Endodermal cell (in vitro differentiated cells): ENCODE measurements around the gene MYRIP. TPM values are rescaled to one million over a fixed set of nuclear protein-coding genes. Genes with fewer than 3 reads are reported as not detected.

Source experiments
- DNase-seq: peaks from one replicate; pipeline ENCODE4 v3.0.0-alpha.2; 2017
- H3K27ac ChIP-seq: 2 replicates; pipeline ENCODE4 v1.5.1; 2013; ENCODE audit warnings: mild to moderate bottlenecking, low read depth, low read length, moderate library complexity
- H3K27me3 ChIP-seq: 2 replicates; pipeline ENCODE4 v1.6.1; 2013; ENCODE audit warnings: mild to moderate bottlenecking, low read length, moderate library complexity; ENCODE audit not compliant: insufficient read depth, control insufficient read depth, poor library complexity, severe bottlenecking
- H3K36me3 ChIP-seq: 2 replicates; pipeline ENCODE4 v1.7.0; 2013; ENCODE audit warnings: mild to moderate bottlenecking, low read length, moderate library complexity; ENCODE audit not compliant: control insufficient read depth, insufficient read depth
- H3K4me1 ChIP-seq: one replicate; pipeline ENCODE4 v1.7.0; 2013; ENCODE audit warnings: low read length; ENCODE audit not compliant: control insufficient read depth, insufficient read depth
- H3K4me3 ChIP-seq: 2 replicates; pipeline ENCODE4 v1.5.1; 2013; ENCODE audit warnings: mild to moderate bottlenecking, low read length, moderate library complexity
- H3K9ac ChIP-seq: 2 replicates; pipeline ENCODE4 v1.6.1; 2013; ENCODE audit warnings: mild to moderate bottlenecking, low read length, moderate library complexity; ENCODE audit not compliant: poor library complexity, severe bottlenecking; ENCODE audit errors: extremely low read depth
- H3K9me3 ChIP-seq: 2 replicates; pipeline ENCODE4 v1.6.1; 2013; ENCODE audit warnings: mild to moderate bottlenecking, low read length, moderate library complexity; ENCODE audit not compliant: control insufficient read depth
- H3K27ac Mint-ChIP-seq: 2 replicates; pipeline ENCODE4 v1.8.0; 2020; ENCODE audit warnings: mixed read lengths
- H3K27me3 Mint-ChIP-seq: 2 replicates; pipeline ENCODE4 v1.8.0; 2021; ENCODE audit warnings: mild to moderate bottlenecking, mixed read lengths; ENCODE audit not compliant: insufficient read depth
- H3K36me3 Mint-ChIP-seq: 2 replicates; pipeline ENCODE4 v1.8.0; 2020; ENCODE audit warnings: low read depth, mixed read lengths
- H3K4me1 Mint-ChIP-seq: 2 replicates; pipeline ENCODE4 v1.8.0; 2020; ENCODE audit warnings: mixed read lengths
- H3K4me3 Mint-ChIP-seq: 2 replicates; pipeline ENCODE4 v1.8.0; 2020; ENCODE audit warnings: mild to moderate bottlenecking, moderate library complexity, mixed read lengths
- H3K9me3 Mint-ChIP-seq: 2 replicates; pipeline ENCODE4 v1.8.0; 2020; ENCODE audit warnings: mild to moderate bottlenecking, mixed read lengths
- WGBS, 2 experiments: methylation state at CpG; one replicate each; pipeline versions ENCODE4 v1.1.5 to v1.1.7; 2013; ENCODE audit warnings: missing lambda C conversion rate in 2 of 2, mixed read lengths in 1 of 2; ENCODE audit not compliant: insufficient coverage in 1 of 2, insufficient read length in 1 of 2; 5-methylcytosine and 5-hydroxymethylcytosine counted together
- total RNA-seq, 2 donors: library from RNA; stranded (reverse); fragmentation: NEBNext Ultra II Directional in 1 of 2; extraction: Animal tissue kit (Norgen Biotek cat#: 25700) in 1 of 2; gene quantifications; 2 replicates in 1 of 2; 3 replicates in 1 of 2; pipeline ENCODE4 v1.2.1, GENCODE V29; 2021
- TF ChIP-seq, protein P1 (sequence below): fragments of 200-600 bp; sonication (generic); conservative IDR thresholded peaks from 2 replicates; pipeline ENCODE4 v1.5.0; 2021; ENCODE audit warnings: antibody characterized with exemption, mild to moderate bottlenecking

MYRIP gene
- total RNA-seq, 2 donors from 2014 or later = 4.3 to 4.6 TPM

DNA sequence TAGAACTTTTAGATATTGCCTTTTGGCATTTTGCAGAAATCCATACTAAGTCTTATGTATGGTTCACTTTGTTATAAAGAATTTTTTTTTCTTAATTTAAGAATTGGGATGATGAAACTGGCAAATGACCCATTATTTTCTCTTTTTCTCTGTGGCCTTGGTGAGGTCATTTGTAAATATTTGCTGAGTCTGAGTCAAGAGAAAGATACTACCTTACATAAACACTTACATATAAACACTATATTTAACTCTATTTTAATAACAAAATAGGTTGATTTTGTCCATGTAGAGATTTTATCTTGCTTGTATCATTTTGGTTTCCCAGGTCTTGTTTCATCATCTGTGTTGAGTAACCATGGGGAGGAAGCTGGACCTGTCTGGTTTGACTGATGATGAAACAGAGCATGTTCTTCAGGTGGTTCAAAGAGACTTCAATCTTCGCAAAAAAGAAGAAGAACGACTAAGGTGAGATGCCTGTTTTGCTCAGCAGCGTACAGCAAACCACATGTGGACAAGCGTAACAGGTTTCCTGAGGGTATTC is 91.1 kb downstream of the MYRIP start:
- no peaks in the 10 kb centered on the region for H3K9me3 Mint-ChIP-seq
- Histone ChIP-seq H3K4me1 (peaks cover 3% of the 10 kb centered on the region), H3K9ac (no peak overlapping the region), H3K27me3 (no peaks in the 10 kb centered on the region), H3K36me3 (no peaks in the 10 kb centered on the region), H3K9me3 (no peaks in the 10 kb centered on the region), H3K4me3 (no peak overlapping the region), H3K27ac (no peak overlapping the region)
- WGBS, 2 experiments = 86 to 91% methylated on average over 3 to 4 of the region's 4 CpGs
- peaks cover 14% of the 10 kb centered on the region for H3K4me1 Mint-ChIP-seq
- TF ChIP-seq, protein P1, sequence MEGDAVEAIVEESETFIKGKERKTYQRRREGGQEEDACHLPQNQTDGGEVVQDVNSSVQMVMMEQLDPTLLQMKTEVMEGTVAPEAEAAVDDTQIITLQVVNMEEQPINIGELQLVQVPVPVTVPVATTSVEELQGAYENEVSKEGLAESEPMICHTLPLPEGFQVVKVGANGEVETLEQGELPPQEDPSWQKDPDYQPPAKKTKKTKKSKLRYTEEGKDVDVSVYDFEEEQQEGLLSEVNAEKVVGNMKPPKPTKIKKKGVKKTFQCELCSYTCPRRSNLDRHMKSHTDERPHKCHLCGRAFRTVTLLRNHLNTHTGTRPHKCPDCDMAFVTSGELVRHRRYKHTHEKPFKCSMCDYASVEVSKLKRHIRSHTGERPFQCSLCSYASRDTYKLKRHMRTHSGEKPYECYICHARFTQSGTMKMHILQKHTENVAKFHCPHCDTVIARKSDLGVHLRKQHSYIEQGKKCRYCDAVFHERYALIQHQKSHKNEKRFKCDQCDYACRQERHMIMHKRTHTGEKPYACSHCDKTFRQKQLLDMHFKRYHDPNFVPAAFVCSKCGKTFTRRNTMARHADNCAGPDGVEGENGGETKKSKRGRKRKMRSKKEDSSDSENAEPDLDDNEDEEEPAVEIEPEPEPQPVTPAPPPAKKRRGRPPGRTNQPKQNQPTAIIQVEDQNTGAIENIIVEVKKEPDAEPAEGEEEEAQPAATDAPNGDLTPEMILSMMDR = no peak
- no peak overlapping the region for H3K27ac Mint-ChIP-seq
- H3K4me3 Mint-ChIP-seq = no peak overlapping the region
- no peaks in the 10 kb centered on the region for H3K36me3 Mint-ChIP-seq
- no peak for DNase-seq
- no peaks in the 10 kb centered on the region for H3K27me3 Mint-ChIP-seq

DNA sequence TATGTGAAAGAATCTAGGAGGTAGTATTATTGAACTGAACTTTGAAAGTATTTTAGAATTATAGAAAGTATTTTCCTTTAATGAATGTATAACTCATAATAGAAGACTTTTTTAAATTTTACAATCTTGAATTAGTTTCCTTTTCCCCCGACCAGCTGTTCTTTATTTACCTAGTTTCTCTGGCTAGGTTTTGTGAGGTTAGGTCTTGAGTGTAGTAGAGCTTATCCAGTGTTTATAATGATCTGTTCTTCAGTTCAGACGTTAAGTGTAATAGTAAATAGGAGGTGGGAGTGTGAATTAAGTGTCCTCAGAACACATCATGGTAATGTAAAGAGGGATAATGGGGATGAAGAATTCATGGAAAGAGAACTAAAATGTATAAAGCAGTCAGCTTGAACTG is 93.8 kb downstream of the MYRIP start:
- Mint-ChIP-seq H3K36me3 (no peaks in the 10 kb centered on the region), H3K27me3 (no peaks in the 10 kb centered on the region), H3K4me1 (peaks cover 4% of the 10 kb centered on the region), H3K27ac (no peak overlapping the region), H3K4me3 (no peak overlapping the region), H3K9me3 (no peaks in the 10 kb centered on the region)
- WGBS, 2 experiments = 78 to 92% methylated on average over 1 to 2 of the region's 2 CpGs
- Histone ChIP-seq H3K4me1 (no peaks in the 10 kb centered on the region), H3K9ac (no peak overlapping the region), H3K27ac (no peak overlapping the region), H3K4me3 (no peak overlapping the region), H3K27me3 (no peaks in the 10 kb centered on the region), H3K9me3 (no peaks in the 10 kb centered on the region), H3K36me3 (no peaks in the 10 kb centered on the region)
- DNase-seq = no peak
- TF ChIP-seq, protein P1 = no peak

DNA sequence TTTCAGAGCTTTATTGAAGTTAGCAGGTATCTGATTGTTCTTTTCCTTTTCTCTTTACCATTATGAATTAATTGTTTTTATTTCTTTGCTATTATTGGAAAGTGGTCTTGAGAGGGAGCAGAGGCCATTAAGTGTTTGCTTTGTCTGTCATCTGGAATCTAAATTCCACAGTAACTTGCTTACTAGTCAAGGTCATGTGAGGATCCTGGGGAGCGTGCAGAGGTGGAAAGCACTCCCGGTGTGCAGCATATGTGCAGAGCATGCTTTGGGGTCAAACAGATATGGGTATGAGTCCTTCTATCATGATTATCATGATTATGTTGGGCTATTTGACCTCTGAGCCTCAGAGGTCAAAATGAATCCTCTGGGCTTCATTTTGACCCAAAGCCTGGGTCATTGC is 96.4 kb downstream of the MYRIP start:
- Histone ChIP-seq H3K9ac (no peak overlapping the region), H3K9me3 (no peaks in the 10 kb centered on the region), H3K4me3 (no peak overlapping the region), H3K27ac (no peak overlapping the region), H3K27me3 (no peaks in the 10 kb centered on the region), H3K4me1 (no peaks in the 10 kb centered on the region), H3K36me3 (no peaks in the 10 kb centered on the region)
- no peaks in the 10 kb centered on the region for H3K27me3 Mint-ChIP-seq
- H3K9me3 Mint-ChIP-seq = no peaks in the 10 kb centered on the region
- no peak overlapping the region for H3K4me3 Mint-ChIP-seq
- H3K36me3 Mint-ChIP-seq = no peaks in the 10 kb centered on the region
- no peak overlapping the region for H3K27ac Mint-ChIP-seq
- TF ChIP-seq, protein P1 = no peak
- WGBS, 2 experiments = 94% methylated on average over 2 of the region's 2 CpGs; no CpG with 5 or more reads in 1 of the 2 experiments
- no peak for DNase-seq
- H3K4me1 Mint-ChIP-seq = peaks cover 2% of the 10 kb centered on the region
